SW480 (cell line): Measurements from ENCODE around the gene CAPN13.

ENCODE experiments used
- DNase-seq: peaks from one replicate; pipeline ENCODE4 v3.0.0-alpha.2; 2016; ENCODE audit warnings: low spot score

Gene CAPN13

GRCh38 chr2:30730736-30731647 is 76.3 kb downstream of the CAPN13 start:
- DNase-seq = no peak

DNA sequence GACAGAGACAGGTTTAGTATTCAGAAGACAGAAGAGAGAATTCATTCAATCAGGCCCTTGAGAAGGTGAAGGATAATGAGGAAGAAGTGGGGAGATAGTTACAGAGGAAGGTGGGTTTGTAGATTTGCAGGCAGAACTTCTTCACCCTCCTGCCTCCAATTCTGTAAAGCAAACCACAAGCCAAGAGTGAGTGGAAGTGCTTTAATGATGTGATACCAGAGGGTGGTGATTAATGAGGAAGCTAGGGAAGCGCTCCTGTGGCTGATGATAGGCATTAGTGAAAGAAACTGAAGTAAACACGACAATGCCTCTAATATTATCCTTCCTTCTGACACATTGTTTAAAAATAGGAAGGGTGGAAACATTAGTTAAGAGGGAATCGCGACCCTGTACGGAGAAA is 78.2 kb downstream of the CAPN13 start:
- no peak for DNase-seq

DNA sequence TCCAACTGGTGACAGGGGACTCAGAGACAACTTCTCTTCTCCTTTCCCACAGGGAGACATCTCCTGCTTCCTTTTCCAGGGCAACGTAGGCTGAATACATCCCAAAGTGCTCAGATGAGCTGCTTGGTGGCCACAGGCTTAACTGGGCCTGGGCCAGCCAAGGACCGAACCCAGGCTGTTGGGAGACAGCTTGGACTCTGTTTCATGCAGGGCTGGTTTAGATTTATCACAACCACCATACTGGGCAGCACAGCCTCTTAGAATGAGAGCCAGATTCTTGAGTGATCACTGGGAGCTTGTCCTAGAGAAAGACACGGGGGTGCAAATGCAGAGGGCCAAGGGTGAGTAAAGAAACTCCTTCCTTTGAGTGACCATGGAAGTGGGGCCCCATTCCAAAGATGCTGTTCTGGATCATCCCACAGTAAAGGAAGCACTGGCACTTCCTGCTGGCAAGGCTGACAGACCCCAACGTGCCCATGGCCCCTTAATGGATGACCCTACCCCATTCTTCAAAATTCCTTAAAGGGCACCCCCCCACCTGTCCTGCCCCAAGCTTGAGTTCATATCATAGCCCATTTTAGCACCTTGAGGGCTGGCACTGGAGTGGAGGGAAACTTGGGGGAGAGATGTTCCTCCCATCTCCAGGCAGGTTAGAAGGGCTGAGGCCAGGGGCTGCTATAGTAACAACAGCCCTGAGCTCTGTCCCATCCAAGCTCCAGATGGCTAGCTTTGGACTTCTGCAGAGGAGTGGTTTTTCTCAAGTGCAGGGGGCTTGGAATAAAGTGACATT is 84.1 kb downstream of the CAPN13 start:
- DNase-seq = no peak

DNA sequence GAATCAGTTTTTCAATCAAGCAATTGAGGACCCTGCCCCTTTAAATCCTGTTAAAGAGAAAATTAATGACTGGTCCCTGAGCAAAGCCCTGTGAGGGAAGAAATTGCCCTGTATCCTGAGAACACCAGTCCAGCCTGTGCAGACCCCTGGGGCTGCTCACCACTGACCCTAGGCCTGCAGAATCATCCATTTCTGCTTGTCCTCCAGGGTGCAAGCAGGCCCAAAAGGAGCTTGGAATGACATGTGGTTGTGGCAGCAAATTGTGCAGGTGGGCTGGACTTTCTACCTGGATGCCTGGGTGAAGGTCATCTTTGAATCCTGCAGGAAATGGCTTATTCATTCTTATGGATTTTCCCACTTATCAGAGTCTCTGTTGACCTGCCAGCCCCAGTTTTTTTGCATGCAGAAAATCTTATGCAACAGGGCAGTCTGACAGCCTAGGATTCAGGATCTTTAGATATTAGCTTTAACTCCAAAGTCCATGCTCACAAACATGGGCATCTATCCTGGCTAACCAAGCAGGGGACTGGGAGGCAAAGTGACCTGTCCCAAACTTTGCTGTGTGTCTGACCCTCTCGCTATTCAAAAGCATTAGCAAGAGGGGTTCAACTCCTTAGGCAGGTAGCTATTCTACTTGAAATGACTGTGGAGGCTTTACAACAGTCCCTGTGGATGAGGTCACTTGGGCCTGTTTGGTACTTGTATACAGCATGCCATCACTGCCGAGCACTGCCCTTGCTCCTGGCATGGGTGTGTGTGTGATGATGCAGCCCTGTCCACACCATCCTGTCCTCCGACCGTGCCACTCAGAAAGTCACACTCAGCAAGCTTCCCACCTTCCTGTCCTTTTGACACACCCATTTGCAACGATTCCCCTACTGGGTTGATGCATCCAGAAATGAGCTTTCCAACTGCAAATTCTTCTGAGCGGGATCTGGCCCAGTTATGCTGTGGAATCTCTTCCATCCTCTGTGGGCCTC is 85.3 kb downstream of the CAPN13 start:
- DNase-seq = no peak

DNA sequence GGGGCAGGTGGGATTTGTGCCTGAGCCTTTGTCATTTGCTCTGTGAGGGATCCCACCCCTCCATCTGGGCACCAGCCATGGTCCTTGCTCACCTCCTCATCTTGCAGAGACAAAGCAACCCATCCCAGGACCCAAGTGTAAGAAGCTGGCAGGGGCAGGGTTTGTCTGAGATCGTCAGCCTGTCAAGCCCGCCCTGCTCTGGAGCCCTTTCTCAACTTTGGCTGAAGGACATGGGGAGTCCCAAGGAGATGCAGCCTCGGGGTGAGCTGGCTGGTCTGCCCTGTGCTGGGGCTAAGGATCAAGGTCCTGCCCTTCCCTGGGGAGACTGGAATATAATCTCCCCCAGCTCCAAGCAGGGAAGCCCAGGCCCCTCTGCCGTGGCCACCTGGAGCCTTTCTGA is 86.0 kb downstream of the CAPN13 start:
- DNase-seq = no peak

DNA sequence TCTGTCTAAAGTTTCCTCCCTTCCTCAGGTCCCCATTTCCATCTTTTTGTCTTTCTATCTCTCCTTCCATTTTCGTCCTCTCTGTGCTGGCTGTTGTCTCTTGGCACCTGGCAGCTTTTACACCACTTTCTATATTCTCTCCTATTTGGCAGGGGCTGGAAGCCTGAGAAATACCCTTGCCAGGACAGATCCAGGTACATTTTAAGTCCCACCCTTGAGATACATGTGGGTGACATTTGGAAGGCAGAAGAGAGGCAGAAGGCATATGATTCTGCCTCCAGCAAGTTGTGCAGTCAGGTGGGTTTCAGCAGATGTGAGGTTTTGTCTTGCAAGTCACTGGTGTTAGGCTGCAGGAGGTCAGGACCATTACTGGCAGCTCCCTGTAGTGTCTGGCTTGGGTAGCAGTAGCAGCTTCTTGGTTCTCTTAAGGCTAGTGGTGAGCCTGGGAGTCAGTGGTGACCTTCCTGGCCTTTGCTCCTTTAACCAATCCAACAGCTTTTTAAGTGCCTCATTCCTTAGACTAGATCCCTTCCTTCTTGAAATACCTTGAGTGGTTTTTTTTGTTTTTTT is 90.1 kb downstream of the CAPN13 start:
- DNase-seq = no peak

DNA sequence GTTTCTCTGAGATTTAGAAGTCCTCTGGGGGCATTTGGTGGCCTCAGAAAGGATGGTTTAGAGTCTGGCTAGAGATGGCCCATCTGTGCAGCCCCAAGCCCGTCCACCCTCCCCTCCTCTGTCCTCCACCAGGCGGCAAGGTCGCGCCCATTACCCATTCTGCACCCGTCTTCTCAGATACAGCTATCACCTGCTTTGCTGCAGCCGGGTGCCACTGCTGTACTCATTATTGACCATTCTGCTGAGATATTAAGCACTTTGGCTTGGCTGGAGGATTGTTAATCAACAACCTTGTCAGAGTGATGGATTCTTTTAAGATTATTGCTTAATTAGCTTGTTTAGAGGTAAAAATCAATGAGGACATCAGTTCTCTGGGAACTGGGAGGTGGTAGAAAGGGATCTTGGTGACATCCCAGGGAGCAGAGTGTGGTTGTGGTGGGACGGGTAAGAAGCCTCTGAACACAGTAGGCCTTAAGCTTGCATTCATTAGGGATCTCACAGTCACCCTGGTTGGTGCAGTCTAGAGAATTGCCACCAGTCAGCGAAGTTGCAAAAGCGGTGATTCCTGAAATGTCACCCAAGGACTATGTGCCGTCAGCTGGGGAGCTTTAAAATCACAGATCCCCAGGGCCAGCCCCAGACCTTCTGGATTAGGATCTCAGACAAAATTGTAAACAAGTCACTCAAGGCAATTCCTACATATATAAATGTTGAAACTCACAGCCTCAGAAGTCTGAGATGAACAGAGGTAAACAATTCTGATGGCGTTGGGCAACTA is 90.9 kb downstream of the CAPN13 start:
- DNase-seq = no peak

GRCh38 chr2:30714811-30715709 is 92.2 kb downstream of the CAPN13 start:
- DNase-seq = no peak

GRCh38 chr2:30713698-30714097 is 93.5 kb downstream of the CAPN13 start:
- no peak for DNase-seq

GRCh38 chr2:30711646-30712085 is 95.6 kb downstream of the CAPN13 start:
- peak; percentile 88 for DNase-seq

GRCh38 chr2:30710461-30710860 is 96.8 kb downstream of the CAPN13 start:
- no peak for DNase-seq

- no peak for DNase-seq
These were observed 97.2 kb downstream of the CAPN13 start for GRCh38 chr2:30710016-30710415.

DNA sequence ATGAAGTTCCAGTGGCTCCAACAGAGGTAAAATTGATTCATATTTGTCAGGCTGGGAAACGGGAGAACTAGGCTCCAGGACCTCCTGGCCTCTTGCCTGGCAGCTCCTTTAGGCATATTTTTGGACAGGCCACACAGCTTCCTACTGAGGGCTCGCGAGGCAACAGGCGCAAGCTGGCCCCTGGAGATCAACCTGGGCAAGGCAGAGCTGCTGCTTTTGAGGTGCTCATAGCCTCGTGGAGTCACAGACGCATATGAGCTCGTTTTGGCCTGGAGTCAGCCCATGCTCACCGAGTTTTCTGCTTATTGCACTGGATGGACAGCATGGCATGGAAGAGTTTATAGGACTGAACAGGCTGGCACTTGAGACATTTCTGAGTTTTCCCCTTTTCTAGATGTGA is 97.7 kb downstream of the CAPN13 start:
- no peak for DNase-seq

- DNase-seq = no peak
These were observed 98.6 kb downstream of the CAPN13 start for GRCh38 chr2:30708491-30709290.

DNA sequence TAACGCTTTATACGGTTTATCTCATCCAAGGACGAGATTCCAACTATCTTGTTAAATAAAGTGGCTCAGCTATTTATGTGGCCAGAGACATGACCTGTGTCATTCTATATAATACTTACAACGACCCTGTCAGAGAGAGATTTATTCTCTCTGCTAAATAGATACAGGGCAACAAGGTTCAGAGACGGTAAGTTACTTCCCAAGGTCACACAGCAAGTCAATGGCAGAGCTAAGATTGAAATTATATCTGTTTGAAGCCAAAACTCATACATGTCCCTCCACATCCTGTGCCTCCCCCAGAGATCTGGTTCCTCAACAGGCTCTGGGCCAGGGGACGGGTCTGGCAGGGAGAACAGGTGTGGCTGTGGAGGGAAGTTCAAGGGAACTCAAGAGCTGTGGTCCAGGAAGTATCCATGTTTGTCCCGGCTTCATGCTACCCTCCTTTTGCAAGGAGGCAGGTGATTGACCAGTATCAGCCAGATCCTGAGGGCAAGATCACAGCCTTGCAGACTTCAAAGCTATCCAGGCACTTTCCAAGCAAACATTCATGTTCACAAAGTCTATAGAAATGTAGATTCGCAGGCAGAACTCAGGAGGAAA is 99.8 kb downstream of the CAPN13 start:
- DNase-seq = no peak

DNA sequence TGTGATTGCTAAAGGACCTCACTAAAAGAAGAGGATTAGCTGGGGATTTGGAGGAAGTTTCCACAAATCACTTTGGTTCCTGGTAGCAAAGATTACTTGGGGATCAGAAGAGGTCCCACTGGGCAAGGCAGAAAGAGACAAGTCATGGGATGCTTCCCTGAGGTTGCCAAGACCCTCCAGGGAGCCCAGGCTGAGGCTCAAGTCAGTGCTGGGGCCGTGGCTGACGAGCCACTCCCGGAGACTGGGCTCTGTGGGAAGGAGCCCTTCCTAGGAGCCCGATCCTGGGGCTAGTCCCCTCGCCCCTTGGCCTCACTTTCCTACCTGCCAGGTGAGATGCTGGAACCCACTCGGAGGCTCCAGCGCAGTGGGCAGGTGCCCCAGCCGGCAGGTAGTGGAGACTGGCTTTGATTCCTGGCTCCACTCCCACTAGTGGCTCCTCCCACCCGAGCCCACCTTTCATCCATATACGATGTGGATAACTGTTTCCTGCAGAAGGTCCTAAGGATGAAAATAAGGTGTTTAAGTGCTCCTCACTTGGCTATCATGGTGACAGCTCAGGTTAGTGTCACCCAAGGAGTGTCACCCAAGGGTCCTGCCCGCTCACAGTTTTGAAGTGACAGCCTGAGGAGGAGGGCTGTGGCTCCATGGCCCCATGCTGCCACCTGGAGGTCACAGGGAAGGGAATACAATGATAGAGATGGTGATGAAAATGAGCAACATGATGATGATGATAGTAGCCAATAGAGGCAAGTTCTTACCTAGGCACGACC is 100.5 kb downstream of the CAPN13 start:
- DNase-seq = peak; percentile 77

- no peak for DNase-seq
These were observed 101.3 kb downstream of the CAPN13 start for GRCh38 chr2:30705711-30706533.
